ENCODE measurements around the gene OR2H1. TPM values are rescaled to one million over a fixed set of nuclear protein-coding genes. Genes with fewer than 3 reads are reported as not detected.

Gene OR2H1
- total and polyA plus RNA-seq, 11 donors: not detected

DNA sequence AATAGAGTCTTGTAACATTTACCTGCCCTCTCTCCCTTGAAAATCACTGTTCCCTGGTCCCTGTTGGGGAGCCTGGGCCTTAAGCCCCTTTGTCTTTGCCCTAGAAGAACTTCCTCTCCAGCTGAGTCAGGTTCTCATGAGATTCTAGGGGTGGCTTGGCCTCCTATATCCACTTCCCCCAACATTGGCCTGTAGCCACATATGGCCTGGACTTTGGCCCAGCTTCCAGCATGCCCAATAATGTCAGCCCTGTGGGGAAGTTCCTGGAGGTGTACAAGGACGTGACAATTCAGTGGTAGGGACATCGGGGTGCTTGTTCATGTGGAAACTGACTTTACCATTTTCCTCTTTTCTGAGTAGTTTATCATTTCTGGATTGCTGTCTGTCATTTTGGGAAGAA is 48.0 kb downstream of the OR2H1 start:
- H3K27ac ChIP-seq: no peak overlapping the region
- intact Hi-C loops (cut with DNase I): no loop called here
- no peak for ATAC-seq
- TF ChIP-seq POLR2A (IDR thresholded peaks at IDR 0.05): no peak
- TF ChIP-seq, protein P1, sequence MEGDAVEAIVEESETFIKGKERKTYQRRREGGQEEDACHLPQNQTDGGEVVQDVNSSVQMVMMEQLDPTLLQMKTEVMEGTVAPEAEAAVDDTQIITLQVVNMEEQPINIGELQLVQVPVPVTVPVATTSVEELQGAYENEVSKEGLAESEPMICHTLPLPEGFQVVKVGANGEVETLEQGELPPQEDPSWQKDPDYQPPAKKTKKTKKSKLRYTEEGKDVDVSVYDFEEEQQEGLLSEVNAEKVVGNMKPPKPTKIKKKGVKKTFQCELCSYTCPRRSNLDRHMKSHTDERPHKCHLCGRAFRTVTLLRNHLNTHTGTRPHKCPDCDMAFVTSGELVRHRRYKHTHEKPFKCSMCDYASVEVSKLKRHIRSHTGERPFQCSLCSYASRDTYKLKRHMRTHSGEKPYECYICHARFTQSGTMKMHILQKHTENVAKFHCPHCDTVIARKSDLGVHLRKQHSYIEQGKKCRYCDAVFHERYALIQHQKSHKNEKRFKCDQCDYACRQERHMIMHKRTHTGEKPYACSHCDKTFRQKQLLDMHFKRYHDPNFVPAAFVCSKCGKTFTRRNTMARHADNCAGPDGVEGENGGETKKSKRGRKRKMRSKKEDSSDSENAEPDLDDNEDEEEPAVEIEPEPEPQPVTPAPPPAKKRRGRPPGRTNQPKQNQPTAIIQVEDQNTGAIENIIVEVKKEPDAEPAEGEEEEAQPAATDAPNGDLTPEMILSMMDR (IDR thresholded peaks at IDR 0.05): no peak
- no peaks in the 10 kb centered on the region for H3K36me3 ChIP-seq
- no peaks in the 10 kb centered on the region for H3K9me3 ChIP-seq
- no peak overlapping the region for H3K4me3 ChIP-seq
- no peak for DNase-seq
- 62 to 77% (median 68%) methylated on average over 2 of the region's 2 CpGs for WGBS, 4 donors
- no peaks in the 10 kb centered on the region for H3K4me1 ChIP-seq
- H3K27me3 ChIP-seq: peaks cover 0 to 14% (median 0%) of the 10 kb centered on the region in 9 donors

DNA sequence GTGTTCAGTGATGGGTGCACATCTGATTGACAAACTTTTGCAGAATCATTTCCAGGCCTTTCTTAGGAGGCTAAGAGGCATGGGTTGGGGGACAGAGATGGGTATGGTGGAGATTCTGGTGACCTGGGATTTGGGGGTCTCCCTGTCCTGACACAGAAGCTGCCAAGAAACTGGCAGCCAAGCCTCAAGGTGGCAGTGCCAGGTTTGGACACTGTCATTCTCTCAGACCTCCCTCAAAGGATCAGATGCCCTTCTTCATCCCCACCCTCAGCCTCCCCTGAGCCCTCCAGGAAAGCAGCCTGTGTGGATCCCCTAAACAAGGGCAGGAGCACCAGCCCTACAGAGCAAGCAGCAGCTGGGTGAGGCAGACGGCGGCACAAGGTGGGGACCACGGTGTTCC is 48.9 kb downstream of the OR2H1 start:
- Histone ChIP-seq H3K27ac (no peak overlapping the region), H3K4me1 (no peaks in the 10 kb centered on the region), H3K36me3 (no peaks in the 10 kb centered on the region), H3K4me3 (no peak overlapping the region), H3K27me3 (peaks cover 0 to 9% (median 0%) of the 10 kb centered on the region in 9 donors), H3K9me3 (no peaks in the 10 kb centered on the region)
- intact Hi-C loops (cut with DNase I): no loop called here
- TF ChIP-seq, protein P1 (IDR thresholded peaks at IDR 0.05): no peak
- no peak for TF ChIP-seq POLR2A (IDR thresholded peaks at IDR 0.05)
- WGBS, 4 donors: 90 to 97% (median 92%) methylated on average over 3 of the region's 3 CpGs
- ATAC-seq: no peak
- DNase-seq: no peak

DNA sequence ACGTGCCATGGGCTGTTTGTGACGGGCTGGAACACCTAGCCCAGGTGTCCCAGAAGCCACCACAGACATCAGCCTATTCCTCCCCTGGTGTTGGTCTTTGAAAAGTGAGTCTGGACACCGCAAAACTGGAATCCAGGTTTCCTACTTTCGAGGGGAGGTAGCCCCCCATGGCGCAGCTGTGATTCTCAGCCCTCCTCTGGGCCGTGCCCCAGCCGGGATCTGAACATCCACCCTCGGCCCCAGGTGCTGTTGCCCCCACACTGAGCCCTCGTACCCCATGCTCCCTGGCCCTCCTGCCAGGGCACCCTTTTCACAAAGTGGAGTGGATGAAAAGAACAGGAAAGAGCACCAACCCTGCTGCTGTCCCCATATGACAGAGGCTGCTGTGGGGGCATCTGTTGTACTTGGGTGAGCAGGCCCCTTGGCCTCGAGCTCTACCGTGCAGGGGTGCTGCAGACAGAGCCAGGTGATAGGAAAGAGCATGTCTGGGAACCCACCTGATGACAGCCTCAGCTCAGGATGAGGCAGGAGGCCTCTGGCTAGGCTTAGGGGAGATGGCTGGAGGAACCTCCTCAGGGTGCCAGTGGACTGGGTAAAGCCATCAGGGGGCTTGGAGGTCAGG is 49.6 kb downstream of the OR2H1 start:
- TF ChIP-seq POLR2A (IDR thresholded peaks at IDR 0.05): no peak
- TF ChIP-seq, protein P1 (IDR thresholded peaks at IDR 0.05): no peak
- H3K4me3 ChIP-seq: no peak overlapping the region
- 61 to 82% (median 72%) methylated on average over 5 to 11 of the region's 11 CpGs for WGBS, 4 donors
- H3K27me3 ChIP-seq: peaks cover 0 to 8% (median 0%) of the 10 kb centered on the region in 9 donors
- no peaks in the 10 kb centered on the region for H3K36me3 ChIP-seq
- H3K9me3 ChIP-seq: no peaks in the 10 kb centered on the region
- H3K4me1 ChIP-seq: no peaks in the 10 kb centered on the region
- DNase-seq: no peak
- peak in 1 of 4 donors; percentile 11 for ATAC-seq
- intact Hi-C loops (cut with DNase I): no loop called here
- no peak overlapping the region for H3K27ac ChIP-seq

DNA sequence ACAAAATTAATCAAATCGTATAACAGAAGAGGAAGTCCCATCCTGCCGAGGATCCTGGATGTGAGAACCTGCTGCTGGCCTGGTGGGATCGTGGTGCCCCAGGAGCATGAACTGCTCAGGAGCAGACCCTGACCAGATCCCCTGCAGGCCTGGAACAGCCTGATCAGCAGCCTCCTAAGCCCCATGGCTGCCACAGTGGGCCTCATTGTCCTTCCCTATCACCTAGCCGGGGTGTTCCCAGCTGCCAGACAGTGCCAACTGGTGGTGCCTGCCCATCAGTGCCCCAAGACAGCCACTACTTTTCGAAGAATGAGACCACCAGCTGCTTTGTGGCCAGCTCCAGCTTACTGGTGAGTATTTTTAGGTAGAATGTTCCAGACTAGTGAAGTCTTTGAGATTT is 50.4 kb downstream of the OR2H1 start:
- H3K36me3 ChIP-seq: no peaks in the 10 kb centered on the region
- DNase-seq (no peak), ATAC-seq (no peak)
- intact Hi-C loops (cut with DNase I): no loop called here
- WGBS, 4 donors: 67 to 79% (median 76%) methylated on average over 5 of the region's 5 CpGs
- no peak overlapping the region for H3K4me3 ChIP-seq
- no peak for TF ChIP-seq POLR2A (IDR thresholded peaks at IDR 0.05)
- TF ChIP-seq, protein P1 (IDR thresholded peaks at IDR 0.05): no peak
- no peaks in the 10 kb centered on the region for H3K4me1 ChIP-seq
- H3K27me3 ChIP-seq: peaks cover 0 to 8% (median 0%) of the 10 kb centered on the region in 9 donors
- H3K9me3 ChIP-seq: no peaks in the 10 kb centered on the region
- no peak overlapping the region for H3K27ac ChIP-seq
